GM13977 (cell line): ENCODE measurements around the gene ZNF716.
"Not testable (repeated sequence)": the region's sequence is repeated elsewhere in the genome, so short reads cannot be mapped to it uniquely, and the experiment has no call there.

Experiments
- DNase-seq: peaks from one replicate; pipeline ENCODE4 v3.0.0; 2012; ENCODE audit warnings: low spot score
- CTCF ChIP-seq: IDR thresholded peaks from 2 replicates; pipeline ENCODE4 v1.5.1; 2012; ENCODE audit warnings: mild to moderate bottlenecking, control low read depth; ENCODE audit not compliant: insufficient read depth; ENCODE audit errors: extremely low read depth, missing control alignments
- in situ Hi-C: fragments of 300-500 bp; cut with MboI; formaldehyde crosslinking; loops from one replicate; pipeline ENCODE4 v1.12.0; 2022; ENCODE audit warnings: low sequenced_read_pairs, low pct_unique_long_range_greater_than_20kb, mixed read lengths, inconsistent platforms; ENCODE audit not compliant: unreplicated experiment

The ZNF716 gene

GRCh38 chr7:57443567-57443966 lies 6.4 kb upstream of the ZNF716 start:
- in situ Hi-C loops, result no loop called here
- DNase-seq, result no peak
- no peak for TF ChIP-seq CTCF

GRCh38 chr7:57469186-57469828 lies 19.3 kb downstream of the ZNF716 start:
- in situ Hi-C loops, DNase-seq: not testable (repeated sequence)

GRCh38 chr7:57480304-57480703 lies 30.3 kb downstream of the ZNF716 start:
- DNase-seq, in situ Hi-C loops: not testable (repeated sequence)

GRCh38 chr7:57485022-57485421 lies 35.0 kb downstream of the ZNF716 start:
- in situ Hi-C loops, DNase-seq: not testable (repeated sequence)

GRCh38 chr7:57487957-57488356 lies 38.0 kb downstream of the ZNF716 start:
- DNase-seq, result no peak
- no peak for TF ChIP-seq CTCF
- in situ Hi-C loops, result no loop called here

- DNase-seq, in situ Hi-C loops: not testable (repeated sequence)
Observed at GRCh38 chr7:57495111-57495510, 45.1 kb downstream of the ZNF716 start.

GRCh38 chr7:57496395-57496794 lies 46.4 kb downstream of the ZNF716 start:
- DNase-seq, result no peak
- in situ Hi-C loops, result no loop called here
- TF ChIP-seq CTCF, result no peak

- in situ Hi-C loops, result no loop called here
- no peak for TF ChIP-seq CTCF
- DNase-seq, result no peak
Observed at GRCh38 chr7:57505176-57505575, 55.2 kb downstream of the ZNF716 start.
